NCI-H2081 (cell line): Measurements from ENCODE around the gene LHFPL3.
"Not testable (repeated sequence)": the region's sequence is repeated elsewhere in the genome, so short reads cannot be mapped to it uniquely, and the experiment has no call there.

ENCODE experiments used
- DNase-seq, 2 experiments: peaks; one replicate each; lab custom pipeline; 2025; lab: John Stamatoyannopoulos, UW

Gene LHFPL3

GRCh38 chr7:104328296-104328969 lies at the start of gene LHFPL3:
Gene LHFPL3, plus strand, starts transcription at chr7:104328603.
- peak; percentile 71 to 73 for DNase-seq

DNA sequence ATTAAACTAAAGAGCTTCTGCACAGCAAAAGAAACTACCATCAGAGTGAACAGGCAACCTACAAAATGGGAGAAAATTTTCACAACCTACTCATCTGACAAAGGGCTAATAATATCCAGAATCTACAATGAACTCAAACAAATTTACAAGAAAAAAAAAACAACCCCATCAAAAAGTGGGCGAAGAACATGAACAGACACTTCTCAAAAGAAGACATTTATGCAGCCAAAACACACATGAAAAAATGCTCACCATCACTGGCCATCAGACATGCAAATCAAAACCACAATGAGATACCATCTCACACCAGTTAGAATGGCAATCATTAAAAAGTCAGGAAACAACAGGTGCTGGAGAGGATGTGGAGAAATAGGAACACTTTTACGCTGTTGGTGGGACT lies 46.7 kb upstream of the LHFPL3 start:
- DNase-seq, result not testable (repeated sequence)

- no peak for DNase-seq
Measured at GRCh38 chr7:104286839-104287238, 41.6 kb upstream of the LHFPL3 start.

- DNase-seq, result no peak
Measured at GRCh38 chr7:104288137-104288536, 40.3 kb upstream of the LHFPL3 start.

DNA sequence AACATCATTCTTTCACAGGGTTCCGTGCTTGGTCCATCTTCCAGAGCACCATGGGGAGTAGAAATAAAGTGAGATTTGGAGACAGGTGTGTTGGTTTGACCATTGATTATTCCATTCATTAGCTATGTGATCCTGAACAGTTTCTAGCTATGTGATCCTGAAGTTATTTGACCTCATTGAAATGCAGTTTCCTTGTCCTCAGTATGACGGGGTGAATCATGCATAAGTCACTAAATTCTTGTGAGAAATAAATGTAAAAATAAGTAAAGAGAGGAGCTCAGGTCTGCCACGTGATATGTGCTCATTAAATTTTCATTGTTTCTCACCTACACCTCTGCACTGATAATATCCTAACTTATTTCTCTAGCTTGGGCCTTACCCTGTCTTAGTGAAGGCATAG lies 34.1 kb upstream of the LHFPL3 start:
- no peak for DNase-seq

- DNase-seq, result no peak
Measured at GRCh38 chr7:104296266-104296665, 32.1 kb upstream of the LHFPL3 start.

DNA sequence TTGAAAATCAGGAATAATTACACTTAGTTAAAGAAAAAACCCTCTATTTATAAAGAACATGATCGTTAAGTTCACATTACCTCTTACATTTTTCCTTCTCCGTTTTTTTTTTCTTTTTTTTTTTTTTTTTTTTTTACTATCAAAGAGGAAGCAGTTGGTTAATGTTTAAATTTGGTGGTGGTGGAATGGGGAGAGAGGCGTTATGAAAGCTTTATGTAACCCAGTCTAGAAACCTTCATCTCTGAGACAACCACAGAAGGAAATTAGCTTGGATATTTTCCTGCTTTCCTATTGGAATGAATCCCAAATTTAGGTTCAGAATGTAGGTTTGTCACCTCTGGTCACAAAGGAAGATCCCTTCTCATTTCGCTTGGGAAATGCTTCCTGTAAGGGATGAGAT lies 31.5 kb upstream of the LHFPL3 start:
- DNase-seq, result no peak

DNA sequence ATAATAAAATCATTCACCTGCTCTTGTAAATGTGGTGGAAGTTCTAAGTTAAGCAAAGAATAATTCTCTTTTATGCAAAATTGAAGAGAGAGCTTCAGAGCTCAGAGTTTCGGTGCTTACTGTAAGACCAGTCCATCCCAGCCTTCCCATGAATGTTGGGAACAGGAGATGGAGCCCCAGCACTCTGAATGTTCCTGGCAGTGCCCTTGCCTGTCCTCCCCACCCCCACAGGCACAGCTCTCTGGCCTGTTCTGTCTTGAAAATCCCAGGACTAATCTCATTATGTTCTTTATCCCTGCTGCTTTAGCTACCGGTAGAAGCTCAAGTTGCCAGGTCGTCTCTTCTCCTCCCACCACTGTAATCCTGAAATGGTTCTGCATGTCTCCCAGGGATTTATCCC lies 29.1 kb upstream of the LHFPL3 start:
- DNase-seq, result no peak

GRCh38 chr7:104299777-104300176 lies 28.6 kb upstream of the LHFPL3 start:
- no peak for DNase-seq

- no peak for DNase-seq
Measured at GRCh38 chr7:104306793-104307192, 21.6 kb upstream of the LHFPL3 start.

- DNase-seq, result no peak
Measured at GRCh38 chr7:104317948-104318629, 10.3 kb upstream of the LHFPL3 start.

DNA sequence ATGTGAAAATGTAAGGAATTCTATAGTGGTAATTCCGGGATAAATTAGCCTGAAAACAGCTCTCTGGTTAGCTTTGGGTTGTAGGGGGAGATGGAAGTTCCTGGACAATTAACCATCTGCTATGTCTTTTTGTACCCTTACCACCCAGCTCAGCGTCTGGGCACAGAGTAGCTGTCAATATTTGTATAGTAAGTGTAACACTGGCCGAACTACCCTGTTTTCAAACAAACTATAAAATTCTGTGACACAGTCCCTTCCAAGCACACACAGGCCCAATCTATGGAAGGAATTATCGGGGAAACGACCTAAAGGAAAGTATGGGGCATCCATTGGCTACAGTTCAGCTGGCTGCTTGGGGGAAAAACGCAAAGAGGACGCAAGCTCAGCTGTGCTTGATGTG lies 869 bp upstream of the LHFPL3 start:
- DNase-seq, result no peak

DNA sequence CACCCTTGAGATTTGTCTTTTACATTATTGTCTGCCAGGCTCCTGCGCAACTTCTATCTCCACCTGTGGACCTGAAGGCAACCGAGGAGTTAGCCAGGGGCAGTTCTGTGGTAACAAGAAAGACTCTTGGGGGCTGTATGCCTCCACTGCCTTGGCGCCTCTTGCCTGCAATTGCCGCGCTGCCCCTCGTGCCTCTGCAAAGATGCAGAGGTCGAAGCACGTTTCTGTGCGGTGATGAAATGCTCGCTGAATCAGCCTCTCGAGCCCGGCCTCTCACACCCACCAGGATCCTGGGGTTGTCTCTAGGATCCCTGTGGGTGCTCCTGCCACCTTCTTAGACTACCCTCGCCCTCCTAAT lies 486 bp upstream of the LHFPL3 start:
- DNase-seq, result no peak

GRCh38 chr7:104328970-104329825 lies 795 bp downstream of the LHFPL3 start:
- peak in 1 of 2 experiments; percentile 49 for DNase-seq

- peak; percentile 17 to 58 for DNase-seq
Measured at GRCh38 chr7:104341546-104341945, 13.1 kb downstream of the LHFPL3 start.

DNA sequence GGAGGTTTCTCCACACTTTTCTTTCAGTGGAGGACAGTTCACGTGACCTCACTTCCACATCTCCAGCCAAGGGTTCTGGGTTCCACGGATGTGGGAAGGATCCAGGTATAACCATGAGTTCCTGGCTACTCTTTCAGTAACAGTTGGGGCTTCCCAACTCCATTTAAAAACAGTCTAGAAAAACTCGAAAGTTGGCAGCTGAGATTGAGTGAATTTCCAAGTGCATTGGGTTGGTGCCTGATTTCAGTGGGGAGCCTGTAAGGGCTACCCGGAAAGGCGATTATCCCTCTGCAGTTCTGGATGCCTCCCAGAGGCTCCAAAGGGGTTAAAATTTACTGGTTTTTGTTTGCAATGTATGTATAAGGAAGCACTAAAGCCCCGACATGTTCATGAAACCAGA lies 24.3 kb downstream of the LHFPL3 start:
- DNase-seq, result no peak

DNA sequence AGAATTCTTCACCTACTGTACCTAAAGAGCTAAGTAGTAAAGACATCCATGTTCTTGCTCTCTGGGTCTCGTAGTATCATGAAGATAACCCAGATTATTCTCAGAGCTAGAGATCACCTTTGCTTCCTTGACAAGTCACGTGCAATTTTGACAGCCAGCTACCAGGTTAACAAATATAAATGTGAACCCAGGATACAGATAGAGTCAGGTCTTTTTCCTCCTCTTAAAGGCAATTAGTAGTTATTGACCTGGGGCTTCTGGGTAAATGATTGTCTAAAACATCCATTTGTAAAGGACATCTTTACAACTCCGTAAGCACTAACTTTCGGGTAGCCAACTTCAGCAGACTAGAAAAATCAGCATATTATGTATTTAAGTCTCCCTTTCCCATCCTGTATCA lies 28.8 kb downstream of the LHFPL3 start:
- no peak for DNase-seq

- no peak for DNase-seq
Measured at GRCh38 chr7:104358446-104359132, 30.2 kb downstream of the LHFPL3 start.

GRCh38 chr7:104362756-104363155 lies 34.4 kb downstream of the LHFPL3 start:
- no peak for DNase-seq

DNA sequence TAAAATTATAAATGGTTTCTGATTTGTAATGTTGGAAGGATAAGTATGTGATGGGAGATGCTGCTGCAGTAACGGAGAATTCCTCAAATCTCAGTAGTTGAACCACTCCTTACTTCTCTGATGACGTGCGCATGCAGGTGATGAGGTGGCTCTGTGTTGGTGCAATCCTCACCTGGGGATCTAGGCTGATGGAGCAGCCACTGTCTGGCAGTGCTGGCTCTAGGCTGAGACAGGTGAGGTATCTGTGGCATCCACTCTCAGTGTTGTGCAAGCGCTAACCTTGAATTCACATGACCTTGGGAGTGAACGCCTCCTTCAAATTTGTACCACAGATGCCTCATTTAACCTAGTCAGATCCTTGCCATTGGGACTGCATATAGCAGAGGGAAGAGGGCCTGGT lies 35.0 kb downstream of the LHFPL3 start:
- DNase-seq, result no peak

DNA sequence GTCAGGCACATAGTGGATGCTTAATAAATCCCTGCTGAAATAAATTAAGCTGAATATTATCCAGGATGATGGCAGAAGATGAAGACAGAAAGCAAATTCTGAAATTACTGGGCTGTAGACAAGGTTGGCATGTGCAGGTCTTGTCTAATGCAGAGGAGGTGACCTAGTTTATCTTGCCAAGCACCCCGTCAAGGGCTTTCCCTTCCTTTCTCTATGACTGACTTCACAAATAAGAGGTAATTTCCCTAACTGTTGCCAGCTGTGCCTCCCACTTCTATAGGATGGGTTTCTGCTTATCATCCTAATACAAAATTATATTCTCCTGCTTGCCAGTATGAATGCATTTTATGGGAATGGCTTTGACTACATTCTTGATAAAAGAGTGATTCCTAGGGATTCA lies 38.0 kb downstream of the LHFPL3 start:
- DNase-seq, result peak in 1 of 2 experiments; percentile 12

- DNase-seq, result no peak
Measured at GRCh38 chr7:104367926-104368325, 39.5 kb downstream of the LHFPL3 start.
